SK-N-SH treated with all-trans-retinoic acid at 6 μM for 48 hours (cell line): ENCODE data around the gene CHRNB2.

ENCODE experiments used
- ARNTL ChIP-seq: fragments of 450-650 bp; formaldehyde crosslinking; IDR thresholded peaks from 2 replicates; pipeline ENCODE4 v1.5.0; 2020; ENCODE audit warnings: low read depth, mild to moderate bottlenecking, moderate library complexity, borderline replicate concordance
- PATZ1 ChIP-seq: fragments of 250-450 bp; sonication (Bioruptor Pico); IDR thresholded peaks from 2 replicates; pipeline ENCODE4 v1.8.0; 2020; ENCODE audit warnings: mild to moderate bottlenecking, moderate library complexity, borderline replicate concordance
- PPARA ChIP-seq: fragments of 250-450 bp; sonication (Bioruptor Pico); IDR thresholded peaks from 2 replicates; pipeline ENCODE4 v1.5.0; 2020; ENCODE audit warnings: mild to moderate bottlenecking, borderline replicate concordance
- ZC3H10 ChIP-seq: fragments of 250-450 bp; sonication (Bioruptor Pico); IDR thresholded peaks from 2 replicates; pipeline ENCODE4 v1.5.1; 2021; ENCODE audit warnings: mild to moderate bottlenecking, moderate library complexity
- ZNF565 ChIP-seq: fragments of 450-650 bp; formaldehyde crosslinking; conservative IDR thresholded peaks from 2 replicates; pipeline ENCODE4 v1.5.0; 2020; ENCODE audit warnings: low read depth, mild to moderate bottlenecking, moderate library complexity
- ZNF70 ChIP-seq: fragments of 450-650 bp; formaldehyde crosslinking; IDR thresholded peaks from 2 replicates; pipeline ENCODE4 v1.5.0; 2020; ENCODE audit warnings: mild to moderate bottlenecking, moderate library complexity

- TF ChIP-seq ARNTL (no peak), ZC3H10 (CRISPR knock-in tag) (no peak), PPARA (CRISPR knock-in tag) (no peak), ZNF70 (CRISPR knock-in tag) (no peak), PATZ1 (CRISPR knock-in tag) (no peak), ZNF565 (CRISPR knock-in tag) (no peak)
These were observed 19.6 kb upstream of the CHRNB2 start for GRCh38 chr1:154548028-154548427.
